Measurements from ENCODE around the gene SH3BGRL2.

GRCh38 chr6:79602859-79603258 is 28.3 kb upstream of the SH3BGRL2 start:
- no peak for TF ChIP-seq POLR2A (IDR thresholded peaks at IDR 0.05)
- TF ChIP-seq, protein P1, sequence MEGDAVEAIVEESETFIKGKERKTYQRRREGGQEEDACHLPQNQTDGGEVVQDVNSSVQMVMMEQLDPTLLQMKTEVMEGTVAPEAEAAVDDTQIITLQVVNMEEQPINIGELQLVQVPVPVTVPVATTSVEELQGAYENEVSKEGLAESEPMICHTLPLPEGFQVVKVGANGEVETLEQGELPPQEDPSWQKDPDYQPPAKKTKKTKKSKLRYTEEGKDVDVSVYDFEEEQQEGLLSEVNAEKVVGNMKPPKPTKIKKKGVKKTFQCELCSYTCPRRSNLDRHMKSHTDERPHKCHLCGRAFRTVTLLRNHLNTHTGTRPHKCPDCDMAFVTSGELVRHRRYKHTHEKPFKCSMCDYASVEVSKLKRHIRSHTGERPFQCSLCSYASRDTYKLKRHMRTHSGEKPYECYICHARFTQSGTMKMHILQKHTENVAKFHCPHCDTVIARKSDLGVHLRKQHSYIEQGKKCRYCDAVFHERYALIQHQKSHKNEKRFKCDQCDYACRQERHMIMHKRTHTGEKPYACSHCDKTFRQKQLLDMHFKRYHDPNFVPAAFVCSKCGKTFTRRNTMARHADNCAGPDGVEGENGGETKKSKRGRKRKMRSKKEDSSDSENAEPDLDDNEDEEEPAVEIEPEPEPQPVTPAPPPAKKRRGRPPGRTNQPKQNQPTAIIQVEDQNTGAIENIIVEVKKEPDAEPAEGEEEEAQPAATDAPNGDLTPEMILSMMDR (IDR thresholded peaks at IDR 0.05): no peak

Data from prostate gland (tissue), 2 donors.